Epidermal melanocyte (primary cell): ENCODE measurements around the gene CHRNB1.
"Not testable (repeated sequence)": the region's sequence is repeated elsewhere in the genome, so short reads cannot be mapped to it uniquely, and the experiment has no call there.

Experiments used
- DNase-seq: peaks from one replicate; pipeline ENCODE4 v3.0.0; 2011; ENCODE audit warnings: low spot score; ENCODE audit not compliant: insufficient read length

CHRNB1 gene

GRCh38 chr17:7466639-7467341 lies 21.9 kb downstream of the CHRNB1 start:
- no peak for DNase-seq

DNA sequence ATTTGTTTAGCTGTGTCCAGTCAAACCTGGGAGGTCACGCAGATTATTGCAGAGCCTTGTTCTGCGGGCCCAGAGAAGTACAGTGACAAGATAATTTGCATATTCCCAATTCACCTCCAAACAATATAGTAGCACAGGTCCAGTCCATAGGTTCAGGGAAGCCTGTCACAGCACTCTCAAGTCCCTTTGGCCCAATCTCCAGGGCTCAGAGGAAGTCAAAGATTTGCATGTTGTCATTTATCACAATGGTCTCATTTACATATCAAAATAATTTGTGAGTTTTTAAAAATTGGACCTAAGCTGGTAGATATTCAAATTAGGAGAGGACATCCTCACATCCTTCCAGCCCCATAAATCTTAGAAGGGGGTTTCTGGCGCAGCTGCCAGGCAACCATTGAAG lies 22.6 kb downstream of the CHRNB1 start:
- DNase-seq: no peak

GRCh38 chr17:7468290-7468689 lies 23.4 kb downstream of the CHRNB1 start:
- no peak for DNase-seq

DNA sequence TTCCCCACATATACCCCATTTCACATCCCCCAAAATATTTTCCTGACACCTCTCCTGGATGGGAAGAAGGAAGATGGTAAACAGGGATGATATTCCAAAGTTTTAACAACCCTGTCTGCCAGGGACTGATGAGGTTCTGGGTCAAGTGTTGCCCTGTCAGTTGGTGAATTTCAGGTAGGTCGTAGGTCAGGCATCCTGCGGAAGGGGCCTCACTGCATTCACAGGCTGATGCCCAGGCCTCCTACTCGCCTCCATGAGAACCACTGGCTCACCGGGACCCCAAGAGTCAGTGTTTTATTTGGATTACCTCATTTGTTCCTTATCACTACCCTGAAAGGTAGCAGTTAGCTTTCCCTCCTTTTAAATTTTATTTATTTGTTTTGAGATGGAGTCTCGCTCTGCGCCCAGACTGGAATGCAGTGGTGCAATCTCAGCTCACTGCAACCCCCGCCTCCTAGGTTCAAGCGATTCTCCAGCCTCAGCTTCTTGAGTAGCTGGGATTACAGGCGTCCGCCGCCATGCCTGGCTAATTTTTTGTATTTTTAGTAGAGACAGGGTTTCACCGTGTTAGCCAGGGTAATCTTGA lies 24.0 kb downstream of the CHRNB1 start:
- no peak for DNase-seq

- DNase-seq: not testable (repeated sequence)
These were observed 25.0 kb downstream of the CHRNB1 start for GRCh38 chr17:7469843-7470242.

DNA sequence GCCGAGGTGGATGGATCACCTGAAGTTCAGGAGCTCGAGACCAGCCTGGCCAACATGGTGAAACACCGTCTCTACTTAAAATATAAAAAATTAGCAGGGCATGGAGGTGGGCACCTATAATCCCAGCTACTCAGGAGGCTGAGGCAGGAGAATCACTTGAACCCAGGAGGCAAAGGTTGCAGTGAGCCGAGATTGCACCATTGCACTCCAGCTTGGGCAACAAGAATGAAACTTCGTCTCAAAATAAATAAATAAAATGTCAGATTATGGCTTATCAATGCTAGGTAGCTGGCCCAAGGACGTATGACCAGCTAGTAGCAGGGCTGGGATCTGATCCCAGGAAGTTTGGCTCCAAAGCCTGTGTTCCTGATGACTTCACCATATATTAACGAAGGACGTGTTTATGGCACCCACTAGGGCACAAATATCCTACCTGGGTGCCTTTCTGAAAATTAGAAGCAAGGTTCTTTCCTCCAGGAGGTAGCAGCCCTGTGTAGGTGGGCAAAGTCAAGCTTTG lies 25.7 kb downstream of the CHRNB1 start:
- not testable (repeated sequence) for DNase-seq

DNA sequence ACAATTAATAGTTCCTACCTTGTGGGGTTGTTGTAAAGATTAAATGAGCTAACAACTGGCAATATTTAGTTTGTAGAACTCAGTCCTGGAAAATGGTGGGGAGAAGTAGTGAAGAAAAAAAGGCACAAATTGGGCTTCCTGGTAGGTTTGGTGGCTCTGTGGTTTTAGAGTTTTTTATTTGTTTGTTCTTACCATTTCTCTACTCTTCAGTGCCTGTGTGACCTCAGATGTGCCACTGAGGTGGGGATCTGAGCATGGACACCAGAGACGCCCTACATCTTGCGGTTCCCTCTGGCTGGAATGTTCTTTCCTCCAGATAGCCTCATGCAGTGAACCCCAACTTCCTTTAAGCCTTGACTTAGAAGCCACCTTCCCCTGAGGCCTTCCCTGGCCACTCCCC lies 26.9 kb downstream of the CHRNB1 start:
- DNase-seq: no peak

DNA sequence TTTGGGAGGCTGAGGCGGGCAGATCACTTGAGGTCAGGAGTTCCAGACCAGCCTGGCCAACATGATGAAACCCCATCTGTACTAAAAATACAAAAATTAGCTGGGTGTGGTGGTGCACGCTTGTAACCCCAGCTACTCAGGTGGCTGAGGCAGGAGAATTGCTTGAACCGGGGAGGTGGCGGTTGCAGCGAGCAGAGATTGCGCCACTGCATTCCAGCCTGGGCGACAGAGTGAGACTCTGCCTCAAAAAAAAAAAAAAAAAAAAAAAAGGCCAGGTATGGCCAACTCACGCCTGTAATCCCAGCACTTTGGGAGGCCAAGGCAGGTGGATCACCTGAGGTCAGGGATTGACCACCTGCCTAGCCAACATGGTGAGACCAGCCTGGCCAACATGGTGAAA lies 29.9 kb downstream of the CHRNB1 start:
- DNase-seq: not testable (repeated sequence)

DNA sequence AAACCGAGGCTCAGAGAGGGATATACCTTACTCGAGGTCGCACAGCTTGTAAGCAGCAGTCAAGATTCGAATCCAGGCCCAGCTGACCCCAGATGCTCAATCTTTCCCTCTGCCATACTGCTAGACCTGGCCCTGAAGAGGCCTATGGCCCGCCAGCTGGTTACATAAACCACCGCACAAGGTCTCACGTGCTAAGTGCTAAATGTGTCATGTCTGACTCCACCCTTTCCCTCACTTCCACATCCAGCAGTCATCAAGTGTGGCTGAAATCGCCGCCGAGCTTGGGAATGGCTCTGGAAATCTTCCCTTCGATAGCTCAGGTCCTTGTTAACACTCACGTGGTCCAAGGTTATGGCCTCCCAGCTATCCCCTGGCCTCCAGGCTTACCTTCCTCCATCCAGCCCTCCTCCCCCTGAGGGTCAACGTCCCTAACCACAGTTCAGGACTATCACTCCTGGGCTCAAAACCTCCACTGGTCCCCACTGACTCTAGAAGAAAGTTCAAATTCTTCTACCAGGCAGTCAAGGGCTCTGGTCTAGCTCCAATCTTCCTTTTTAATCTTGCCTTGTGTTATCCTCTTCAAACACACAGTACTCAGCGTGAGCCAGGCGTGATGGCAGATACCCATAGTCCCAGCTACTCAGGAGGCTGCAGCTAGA lies 31.0 kb downstream of the CHRNB1 start:
- no peak for DNase-seq

DNA sequence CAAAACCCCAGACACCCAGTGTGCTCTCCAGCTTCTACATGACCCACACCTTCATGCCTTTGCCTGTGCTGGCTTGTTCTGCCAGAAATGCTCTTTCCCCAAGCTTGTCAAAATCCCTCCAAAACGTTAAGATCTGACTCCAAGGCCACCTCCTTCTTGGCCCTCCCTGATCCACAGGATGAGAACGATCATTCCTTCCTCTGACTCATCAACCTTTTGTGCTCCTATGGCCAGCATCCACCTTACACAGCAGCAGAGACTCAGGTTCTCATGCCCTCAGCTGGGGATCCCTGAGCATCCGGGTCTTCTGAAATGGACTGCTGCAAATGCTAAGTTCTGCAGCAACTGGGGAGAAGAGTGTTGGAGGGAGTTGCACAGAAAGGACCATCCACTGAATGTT lies 31.6 kb downstream of the CHRNB1 start:
- no peak for DNase-seq

- no peak for DNase-seq
These were observed 32.1 kb downstream of the CHRNB1 start for GRCh38 chr17:7476951-7477350.

GRCh38 chr17:7477392-7478275 lies 32.8 kb downstream of the CHRNB1 start:
- DNase-seq: peak; percentile 92

GRCh38 chr17:7478276-7479212 lies 33.7 kb downstream of the CHRNB1 start:
- peak; percentile 61 for DNase-seq

DNA sequence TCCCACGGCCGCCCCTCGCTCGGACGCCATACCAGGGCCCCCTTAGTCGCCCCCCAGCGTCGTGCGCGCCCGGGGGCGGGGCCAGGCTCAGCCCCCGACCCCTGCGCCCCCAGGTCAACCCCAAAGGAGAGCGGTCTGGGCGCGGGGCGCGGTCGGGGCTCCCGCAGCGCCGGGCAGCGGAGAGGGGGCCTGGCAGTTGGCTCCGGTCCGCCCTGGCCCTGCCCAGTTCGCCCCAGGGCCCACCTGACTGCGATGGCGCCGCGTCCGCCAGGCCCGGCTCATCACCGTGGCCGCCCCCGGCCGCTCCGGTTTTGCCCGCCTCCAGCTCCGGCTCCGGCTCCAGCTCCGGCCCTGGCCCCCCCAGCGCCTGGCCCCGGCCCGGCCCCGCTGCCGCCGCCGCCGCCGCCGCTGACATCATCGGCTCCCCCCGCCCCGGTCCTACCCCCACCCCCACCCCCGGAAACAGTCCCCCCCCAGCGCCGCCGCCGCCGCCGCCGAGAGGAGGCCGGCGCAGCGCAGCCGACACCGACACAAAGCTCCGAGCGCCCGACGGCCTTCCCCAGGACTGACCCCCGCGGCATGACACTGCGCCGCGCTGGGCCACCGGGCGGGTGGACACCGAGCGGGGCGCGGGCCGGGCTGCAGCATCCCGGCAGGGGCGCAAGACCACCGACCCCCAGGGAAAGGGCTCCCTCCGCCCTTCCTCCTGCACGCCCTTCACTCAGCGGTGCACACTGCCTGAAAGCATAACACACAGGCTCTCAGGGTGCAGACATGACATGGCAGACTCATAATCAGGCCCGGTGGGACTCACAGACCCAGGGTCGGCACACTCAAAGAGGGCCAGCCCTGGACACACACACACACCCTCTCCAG lies 34.6 kb downstream of the CHRNB1 start, which contains the start of gene ZBTB4:
Gene ZBTB4 (minus strand): TSS at position 419 of the 876 bp plus-strand sequence. CDS start 12,830 bp downstream, outside the sequence.
- peak; percentile 61 for DNase-seq

DNA sequence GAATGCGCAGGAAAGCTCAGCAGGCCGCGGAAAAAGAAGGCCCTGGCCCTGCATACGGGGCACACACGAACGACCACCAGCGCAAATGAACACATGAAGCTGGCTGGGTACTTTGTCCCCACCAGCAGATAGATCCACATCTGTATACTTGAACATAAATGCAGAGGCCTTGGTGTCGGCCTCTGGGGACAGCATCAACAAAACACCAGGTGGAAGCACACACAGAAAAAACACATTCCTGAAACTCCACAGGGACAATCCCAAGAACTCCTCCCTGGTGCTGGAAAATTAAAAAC lies 35.2 kb downstream of the CHRNB1 start:
- no peak for DNase-seq

DNA sequence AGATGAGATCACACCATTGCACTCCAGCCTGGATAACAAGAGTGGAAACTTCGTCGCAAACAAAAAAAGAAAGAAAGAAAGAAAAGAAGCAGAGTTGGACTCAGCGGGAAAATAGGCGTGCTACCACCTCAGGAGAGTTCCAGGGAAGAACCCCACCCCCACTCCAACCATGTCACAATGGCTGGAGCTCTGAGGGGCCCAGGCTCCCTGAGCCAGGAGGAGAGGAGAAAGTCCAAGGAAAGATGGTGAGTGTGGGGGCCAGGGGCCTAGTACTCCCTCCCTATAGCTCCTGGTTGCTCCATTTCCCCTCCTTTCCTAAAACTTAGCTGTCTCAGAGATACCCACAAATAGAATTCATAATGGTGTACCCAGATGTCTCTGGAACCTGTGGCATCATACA lies 36.4 kb downstream of the CHRNB1 start, which contains the start of gene SLC35G6:
Gene SLC35G6 (plus strand): TSS at position 172 of the 400 bp plus-strand sequence. CDS start 71 bp downstream, at position 243.
- DNase-seq: not testable (repeated sequence)

DNA sequence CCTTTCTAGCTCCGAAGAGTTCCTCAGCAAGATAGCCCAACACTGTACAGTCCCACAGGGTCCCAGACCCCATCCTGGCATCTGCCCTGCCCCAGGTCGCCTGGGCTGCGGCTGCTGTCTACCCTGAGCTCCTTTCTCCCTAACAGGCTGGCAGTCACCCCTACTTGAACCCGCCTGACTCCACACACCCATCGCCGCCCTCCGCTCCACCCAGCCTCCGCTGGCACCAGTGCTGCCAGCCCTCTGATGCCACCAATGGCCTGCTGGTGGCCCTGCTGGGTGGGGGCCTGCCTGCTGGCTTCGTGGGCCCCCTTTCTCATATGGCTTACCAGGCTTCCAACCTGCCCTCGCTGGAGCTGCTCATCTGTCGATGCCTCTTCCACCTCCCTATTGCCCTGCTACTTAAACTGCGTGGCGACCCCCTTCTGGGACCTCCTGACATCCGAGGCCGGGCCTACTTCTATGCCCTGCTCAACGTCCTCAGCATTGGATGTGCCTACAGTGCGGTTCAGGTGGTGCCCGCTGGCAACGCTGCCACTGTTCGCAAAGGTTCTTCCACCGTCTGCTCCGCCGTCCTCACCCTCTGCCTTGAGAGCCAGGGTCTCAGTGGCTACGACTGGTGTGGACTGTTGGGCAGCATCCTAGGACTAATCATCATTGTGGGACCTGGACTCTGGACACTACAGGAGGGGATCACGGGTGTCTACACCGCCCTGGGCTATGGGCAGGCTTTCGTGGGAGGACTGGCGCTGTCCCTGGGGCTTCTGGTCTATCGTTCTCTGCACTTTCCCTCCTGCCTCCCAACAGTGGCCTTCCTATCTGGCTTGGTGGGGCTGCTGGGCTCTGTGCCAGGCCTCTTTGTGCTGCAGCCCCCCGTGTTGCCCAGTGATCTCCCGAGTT lies 37.2 kb downstream of the CHRNB1 start:
- not testable (repeated sequence) for DNase-seq

DNA sequence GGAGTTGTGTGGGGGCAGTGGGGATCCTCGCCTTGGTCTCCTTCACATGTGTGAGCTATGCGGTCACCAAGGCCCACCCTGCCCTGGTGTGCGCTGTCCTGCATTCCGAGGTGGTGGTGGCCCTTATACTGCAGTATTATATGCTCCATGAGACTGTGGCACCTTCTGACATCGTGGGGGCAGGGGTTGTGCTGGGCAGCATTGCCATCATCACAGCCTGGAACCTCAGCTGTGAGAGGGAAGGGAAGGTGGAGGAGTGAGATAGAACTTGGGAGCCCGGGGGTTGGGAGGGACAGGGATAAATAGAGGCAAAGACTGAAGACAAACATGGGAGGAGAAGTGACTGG lies 37.9 kb downstream of the CHRNB1 start:
- not testable (repeated sequence) for DNase-seq
